Caco-2 (cell line): Measurements from ENCODE around the gene FAM193A. TPM values are rescaled to one million over a fixed set of nuclear protein-coding genes. Genes with fewer than 3 reads are reported as not detected.
"Not testable (repeated sequence)": the region's sequence is repeated elsewhere in the genome, so short reads cannot be mapped to it uniquely, and the experiment has no call there.

Source experiments
- BruUV-seq: library from RNA; stranded (reverse); fragments of 400-500 nt; replicated peaks from 2 replicates; lab custom pipeline; 2021; lab: Mats Ljungman, UMichigan
- CTCF ChIA-PET: fragments of 300-600 bp; sonication (Branson Sonifier 250); formaldehyde crosslinking; loops from one replicate; lab custom pipeline; 2022; ENCODE audit warnings: antibody characterized with exemption; lab: Charles Lee
- POLR2A ChIA-PET: fragments of 300-600 bp; sonication (Branson Sonifier 250); formaldehyde crosslinking; loops from one replicate; lab custom pipeline; 2022; ENCODE audit warnings: antibody characterized with exemption; lab: Charles Lee
- DNase-seq, 2 experiments: peaks; one replicate each; pipeline versions ENCODE4 v3.0.0 to v3.0.0-alpha.2; 2020 to 2022
- H3K27me3 ChIP-seq: replicated peaks from 2 replicates; pipeline ENCODE4 v1.6.0; 2011; ENCODE audit warnings: low read length; ENCODE audit not compliant: control insufficient read depth, insufficient read depth
- H3K36me3 ChIP-seq: 2 replicates; pipeline ENCODE4 v1.5.1; 2011; ENCODE audit warnings: low read length; ENCODE audit not compliant: control insufficient read depth, insufficient read depth
- H3K4me1 ChIP-seq: fragments of 250-450 bp; sonication (Bioruptor Pico); 2 replicates; pipeline ENCODE4 v1.5.1; 2020; ENCODE audit warnings: mild to moderate bottlenecking
- H3K4me3 ChIP-seq: 2 replicates; pipeline ENCODE4 v1.5.1; 2011; ENCODE audit warnings: low read depth, mild to moderate bottlenecking, control low read depth, low read length
- H3K9me3 ChIP-seq: fragments of 250-450 bp; sonication (Bioruptor Pico); 2 replicates; pipeline ENCODE4 v1.5.1; 2020; ENCODE audit warnings: mild to moderate bottlenecking, moderate library complexity
- H3K27ac Mint-ChIP-seq: one replicate; pipeline ENCODE4 v1.8.0; 2022; ENCODE audit warnings: mixed read lengths; ENCODE audit not compliant: unreplicated experiment
- H3K27me3 Mint-ChIP-seq: one replicate; pipeline ENCODE4 v1.8.0; 2022; ENCODE audit warnings: mixed read lengths; ENCODE audit not compliant: insufficient read depth, unreplicated experiment
- H3K36me3 Mint-ChIP-seq: one replicate; pipeline ENCODE4 v1.8.0; 2022; ENCODE audit warnings: mild to moderate bottlenecking, mixed read lengths; ENCODE audit not compliant: insufficient read depth, unreplicated experiment
- H3K4me1 Mint-ChIP-seq: one replicate; pipeline ENCODE4 v1.8.0; 2022; ENCODE audit warnings: low read depth, mixed read lengths; ENCODE audit not compliant: unreplicated experiment
- H3K4me3 Mint-ChIP-seq: one replicate; pipeline ENCODE4 v1.8.0; 2022; ENCODE audit warnings: mild to moderate bottlenecking, moderate library complexity, mixed read lengths; ENCODE audit not compliant: unreplicated experiment
- H3K9me3 Mint-ChIP-seq: one replicate; pipeline ENCODE4 v1.8.0; 2022; ENCODE audit warnings: mixed read lengths; ENCODE audit not compliant: unreplicated experiment
- intact Hi-C: fragments of 100-400 bp; cut with micrococcal nuclease; formaldehyde crosslinking; loops from one replicate; pipeline ENCODE4 v1.10.0; 2022; ENCODE audit not compliant: unreplicated experiment
- total RNA-seq: library from RNA; stranded (reverse); gene quantifications from 2 replicates; pipeline ENCODE4 v1.2.3, GENCODE V29; 2022
- TF ChIP-seq, protein P1 (sequence below), 2 experiments: fragments of 200-600 bp in 1 of 2; IDR thresholded peaks; 1 replicate in 1 of 2; 2 replicates in 1 of 2; pipeline versions ENCODE4 v1.5.1 to v1.8.0; 2011 to 2022; ENCODE audit warnings: antibody characterized with exemption in 1 of 2, control low read depth in 1 of 2, inconsistent platforms in 1 of 2, low read depth in 1 of 2, low read length in 1 of 2, mild to moderate bottlenecking in 1 of 2, moderate library complexity in 1 of 2; ENCODE audit not compliant: insufficient read depth in 1 of 2, severe bottlenecking in 1 of 2, unreplicated experiment in 1 of 2

The FAM193A gene
- total RNA-seq, 1 experiment from 2014 or later = 28.7 TPM

DNA sequence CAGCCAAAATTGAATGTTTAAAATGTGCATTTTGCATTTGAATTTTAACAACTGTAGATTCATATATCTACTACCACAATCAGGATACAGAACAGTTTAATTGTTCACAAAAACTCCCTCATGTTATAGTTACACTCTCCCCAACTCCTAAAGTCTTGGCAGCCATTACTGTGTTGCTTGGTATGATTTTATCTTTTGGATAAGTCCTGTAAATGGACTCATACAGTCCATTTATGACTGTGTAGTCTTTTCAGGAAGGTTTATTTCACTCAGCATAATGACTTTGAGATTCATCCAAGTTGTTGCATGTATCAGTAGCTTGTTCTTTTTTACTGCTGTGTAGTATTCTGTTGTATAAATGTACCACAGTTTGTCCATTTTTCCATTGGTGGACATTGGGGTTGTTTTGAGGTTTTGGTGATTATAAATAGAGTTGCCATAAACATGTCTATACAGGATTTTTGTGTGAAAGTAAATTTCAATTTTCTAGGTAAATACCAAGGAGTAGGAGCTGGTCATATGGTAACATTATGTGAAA, 9.9 kb downstream of the FAM193A start:
- Histone ChIP-seq H3K36me3 (peaks cover 1% of the 10 kb centered on the region; the same call in 1 of the 2 replicates), H3K27me3 (no peaks in the 10 kb centered on the region), H3K4me3 (no peak overlapping the region), H3K4me1 (no peaks in the 10 kb centered on the region), H3K9me3 (no peaks in the 10 kb centered on the region)
- H3K4me3 Mint-ChIP-seq = no peak overlapping the region
- ChIA-PET POLR2A (no interaction called here), CTCF (interaction anchor here (0.6 kb wide), 1 partner anchor 10 kb away, joined by 9 read pairs; no protein-coding TSS in a partner anchor)
- no peaks in the 10 kb centered on the region for H3K4me1 Mint-ChIP-seq
- intact Hi-C loops = no loop called here
- TF ChIP-seq, protein P1, sequence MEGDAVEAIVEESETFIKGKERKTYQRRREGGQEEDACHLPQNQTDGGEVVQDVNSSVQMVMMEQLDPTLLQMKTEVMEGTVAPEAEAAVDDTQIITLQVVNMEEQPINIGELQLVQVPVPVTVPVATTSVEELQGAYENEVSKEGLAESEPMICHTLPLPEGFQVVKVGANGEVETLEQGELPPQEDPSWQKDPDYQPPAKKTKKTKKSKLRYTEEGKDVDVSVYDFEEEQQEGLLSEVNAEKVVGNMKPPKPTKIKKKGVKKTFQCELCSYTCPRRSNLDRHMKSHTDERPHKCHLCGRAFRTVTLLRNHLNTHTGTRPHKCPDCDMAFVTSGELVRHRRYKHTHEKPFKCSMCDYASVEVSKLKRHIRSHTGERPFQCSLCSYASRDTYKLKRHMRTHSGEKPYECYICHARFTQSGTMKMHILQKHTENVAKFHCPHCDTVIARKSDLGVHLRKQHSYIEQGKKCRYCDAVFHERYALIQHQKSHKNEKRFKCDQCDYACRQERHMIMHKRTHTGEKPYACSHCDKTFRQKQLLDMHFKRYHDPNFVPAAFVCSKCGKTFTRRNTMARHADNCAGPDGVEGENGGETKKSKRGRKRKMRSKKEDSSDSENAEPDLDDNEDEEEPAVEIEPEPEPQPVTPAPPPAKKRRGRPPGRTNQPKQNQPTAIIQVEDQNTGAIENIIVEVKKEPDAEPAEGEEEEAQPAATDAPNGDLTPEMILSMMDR (IDR thresholded peaks at IDR 0.05; ENCODE audit: insufficient read depth in 1 of 2, low read depth in 1 of 2, low read length in 1 of 2, severe bottlenecking in 1 of 2, unreplicated experiment in 1 of 2) = no peak
- no peak for DNase-seq
- H3K36me3 Mint-ChIP-seq = no peaks in the 10 kb centered on the region
- H3K9me3 Mint-ChIP-seq = no peaks in the 10 kb centered on the region
- no peak overlapping the region for H3K27ac Mint-ChIP-seq
- BruUV-seq = no TSS peak
- H3K27me3 Mint-ChIP-seq = no peaks in the 10 kb centered on the region

DNA sequence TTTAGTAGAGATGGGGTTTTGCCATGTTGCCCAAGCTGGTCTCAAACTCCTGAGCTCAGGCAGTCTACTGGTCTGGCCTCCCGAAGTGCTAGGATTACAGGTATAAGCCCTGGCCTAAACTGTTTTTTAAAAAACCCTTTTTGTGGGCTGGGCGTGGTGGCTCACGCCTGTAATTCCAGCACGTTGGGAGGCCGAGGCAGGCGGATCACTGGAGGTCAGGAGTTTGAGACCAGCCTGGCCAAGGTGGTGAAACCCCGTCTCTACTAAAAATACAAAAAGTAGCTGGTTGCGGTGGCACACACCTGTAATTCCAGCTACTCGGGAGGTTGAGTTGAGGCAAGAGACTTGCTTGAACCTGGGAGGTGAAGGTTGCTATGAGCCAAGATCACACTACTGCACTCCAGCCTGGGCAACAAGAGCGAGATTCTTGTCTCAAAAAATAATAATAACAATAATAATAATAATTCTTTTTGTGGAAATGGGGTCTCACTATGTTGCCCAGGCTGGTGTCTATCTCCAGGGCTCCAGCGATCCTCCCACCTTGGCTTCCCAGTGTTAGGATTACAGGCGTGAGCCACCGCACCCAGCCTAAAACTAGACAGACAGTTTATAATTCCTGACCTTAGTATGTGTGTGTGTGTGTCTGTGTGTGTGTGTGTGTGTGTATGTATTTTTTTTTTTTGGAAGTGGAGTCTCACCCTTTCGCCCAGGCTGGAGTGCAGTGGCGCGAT, 10.7 kb downstream of the FAM193A start:
- H3K27me3 Mint-ChIP-seq, CTCF ChIA-PET, DNase-seq, H3K36me3 ChIP-seq, H3K4me3 ChIP-seq, H3K27ac Mint-ChIP-seq, H3K27me3 ChIP-seq, H3K9me3 Mint-ChIP-seq, POLR2A ChIA-PET, BruUV-seq, H3K4me1 Mint-ChIP-seq, H3K4me1 ChIP-seq, H3K4me3 Mint-ChIP-seq, intact Hi-C loops, H3K36me3 Mint-ChIP-seq, H3K9me3 ChIP-seq: not testable (repeated sequence)

DNA sequence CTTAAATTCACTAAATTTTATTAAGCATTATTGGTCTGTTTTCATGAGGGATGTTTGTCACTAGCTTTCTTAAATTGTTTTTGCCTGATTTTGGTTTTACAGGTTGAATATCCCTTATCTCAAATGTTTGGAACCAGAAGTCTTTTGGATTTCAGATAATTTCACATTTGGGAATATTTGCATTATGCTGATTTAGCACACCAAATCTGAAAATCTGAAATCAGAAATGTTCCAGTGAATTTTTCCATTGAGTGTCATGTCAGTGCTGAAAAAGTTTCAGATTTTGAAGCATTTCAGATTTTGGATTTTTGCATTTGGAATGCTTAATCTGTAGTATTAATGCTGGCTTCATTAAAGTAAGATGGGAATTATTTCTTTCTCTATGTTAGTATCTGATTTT, 14.7 kb downstream of the FAM193A start:
- Histone ChIP-seq H3K9me3 (no peaks in the 10 kb centered on the region), H3K4me3 (no peak overlapping the region), H3K4me1 (no peaks in the 10 kb centered on the region), H3K36me3 (no peaks in the 10 kb centered on the region), H3K27me3 (no peaks in the 10 kb centered on the region)
- Mint-ChIP-seq H3K27me3 (no peaks in the 10 kb centered on the region), H3K36me3 (peaks cover 12% of the 10 kb centered on the region), H3K9me3 (no peaks in the 10 kb centered on the region), H3K27ac (no peak overlapping the region), H3K4me1 (no peaks in the 10 kb centered on the region), H3K4me3 (no peak overlapping the region)
- ChIA-PET CTCF (no interaction called here), POLR2A (no interaction called here)
- intact Hi-C loops = no loop called here
- no TSS peak for BruUV-seq
- TF ChIP-seq, protein P1 (IDR thresholded peaks at IDR 0.05; ENCODE audit: insufficient read depth in 1 of 2, low read depth in 1 of 2, low read length in 1 of 2, severe bottlenecking in 1 of 2, unreplicated experiment in 1 of 2) = no peak
- DNase-seq = no peak
